HEK293 (cell line): ENCODE measurements around the gene ABCA3.

Experiments
- CTCF ChIA-PET: fragments of 350-600 bp; formaldehyde crosslinking; extraction: SDS; loops from one replicate; lab custom pipeline; 2021; ENCODE audit warnings: antibody characterized with exemption; lab: Yijun Ruan, JAX
- POLR2A ChIA-PET: fragments of 300-600 bp; formaldehyde crosslinking; extraction: SDS; loops from one replicate; lab custom pipeline; 2020; ENCODE audit warnings: antibody characterized with exemption, inconsistent platforms; lab: Yijun Ruan, JAX
- H3K27ac ChIP-seq: fragments of 200-500 bp; sonication (Bioruptor generic); 2 replicates; pipeline ENCODE4 v1.5.1; 2014; ENCODE audit warnings: low read depth, low read length, control low read depth, inconsistent platforms; ENCODE audit errors: extremely low read depth
- H3K36me3 ChIP-seq, 2 experiments: fragments of 200-500 bp in 1 of 2; sonication (Bioruptor generic) in 1 of 2; 1 replicate in 1 of 2; 2 replicates in 1 of 2; pipeline ENCODE4 v1.5.1; 2014 to 2017; ENCODE audit warnings: inconsistent platforms in 2 of 2, low read length in 2 of 2; ENCODE audit not compliant: control insufficient read depth in 2 of 2, insufficient read depth in 1 of 2
- H3K4me1 ChIP-seq: fragments of 200-500 bp; sonication (Bioruptor generic); 2 replicates; pipeline ENCODE4 v1.5.1; 2014; ENCODE audit warnings: mild to moderate bottlenecking, low read length, inconsistent platforms; ENCODE audit not compliant: control insufficient read depth, insufficient read depth
- H3K4me3 ChIP-seq: 2 replicates; pipeline ENCODE4 v1.5.1; 2011; ENCODE audit warnings: low read depth, mild to moderate bottlenecking, control low read depth, low read length, moderate library complexity
- H3K9me3 ChIP-seq: fragments of 200-500 bp; sonication (Bioruptor generic); 2 replicates; pipeline ENCODE4 v1.5.1; 2014; ENCODE audit warnings: low read depth, low read length, inconsistent platforms; ENCODE audit not compliant: control insufficient read depth, insufficient read depth
- GLI2 ChIP-seq: fragments of 450-650 bp; formaldehyde crosslinking; IDR thresholded peaks from 2 replicates; pipeline ENCODE4; 2017; ENCODE audit warnings: missing biosample characterization, missing genetic modification characterization, low read depth, borderline replicate concordance
- HOXC10 ChIP-seq: sonication (generic); formaldehyde crosslinking; IDR thresholded peaks from 2 replicates; pipeline ENCODE4 v1.8.1; 2023; ENCODE audit warnings: mild to moderate bottlenecking, missing genetic modification reagents
- IKZF3 ChIP-seq: fragments of 450-650 bp; IDR thresholded peaks from 2 replicates; pipeline ENCODE4 v1.5.0; 2018; ENCODE audit warnings: missing biosample characterization, mild to moderate bottlenecking, missing genetic modification characterization, moderate library complexity
- OSR2 ChIP-seq: fragments of 450-650 bp; formaldehyde crosslinking; IDR thresholded peaks from 2 replicates; pipeline ENCODE4 v1.5.1; 2016; ENCODE audit warnings: missing biosample characterization, missing genetic modification characterization
- SETDB1 ChIP-seq: IDR thresholded peaks from one replicate; pipeline ENCODE4 v1.6.1; 2017; ENCODE audit warnings: mild to moderate bottlenecking, low read length, moderate library complexity, mixed read lengths; ENCODE audit not compliant: insufficient read length
- YY2 ChIP-seq: fragments of 450-650 bp; formaldehyde crosslinking; IDR thresholded peaks from 2 replicates; pipeline ENCODE4 v1.5.1; 2016; ENCODE audit warnings: missing biosample characterization, missing genetic modification characterization
- ZBTB1 ChIP-seq: fragments of 450-650 bp; formaldehyde crosslinking; IDR thresholded peaks from 2 replicates; pipeline ENCODE4 v1.5.1; 2016; ENCODE audit warnings: missing biosample characterization, missing genetic modification characterization
- ZBTB7A ChIP-seq: fragments of 450-650 bp; formaldehyde crosslinking; IDR thresholded peaks from 2 replicates; pipeline ENCODE4 v1.5.1; 2016; ENCODE audit warnings: low read depth, missing biosample characterization, missing genetic modification characterization
- ZFP41 ChIP-seq: fragments of 450-650 bp; formaldehyde crosslinking; IDR thresholded peaks from 2 replicates; pipeline ENCODE4 v1.5.1; 2016; ENCODE audit warnings: missing biosample characterization, missing genetic modification characterization, borderline replicate concordance
- ZNF114 ChIP-seq: fragments of 450-650 bp; formaldehyde crosslinking; IDR thresholded peaks from 2 replicates; pipeline ENCODE4 v1.5.0; 2017; ENCODE audit warnings: missing biosample characterization, missing genetic modification characterization
- ZNF121 ChIP-seq: fragments of 450-650 bp; formaldehyde crosslinking; IDR thresholded peaks from 2 replicates; pipeline ENCODE4 v1.5.1; 2016; ENCODE audit warnings: missing biosample characterization, missing genetic modification characterization
- ZNF221 ChIP-seq: fragments of 450-650 bp; formaldehyde crosslinking; IDR thresholded peaks from 2 replicates; pipeline ENCODE4 v1.5.1; 2017; ENCODE audit warnings: missing biosample characterization, missing genetic modification characterization, borderline replicate concordance
- ZNF341 ChIP-seq: fragments of 450-650 bp; formaldehyde crosslinking; IDR thresholded peaks from 2 replicates; pipeline ENCODE4; 2016; ENCODE audit warnings: low read depth, missing biosample characterization, missing genetic modification characterization
- ZNF37A ChIP-seq: fragments of 450-650 bp; IDR thresholded peaks from 2 replicates; pipeline ENCODE4 v1.5.1; 2018; ENCODE audit warnings: missing biosample characterization, missing genetic modification characterization
- ZNF433 ChIP-seq: fragments of 450-650 bp; formaldehyde crosslinking; IDR thresholded peaks from 2 replicates; pipeline ENCODE4 v1.5.1; 2016; ENCODE audit warnings: missing biosample characterization, missing genetic modification characterization, low read depth
- ZNF624 ChIP-seq: fragments of 450-650 bp; formaldehyde crosslinking; IDR thresholded peaks from 2 replicates; pipeline ENCODE4 v1.5.1; 2017; ENCODE audit warnings: missing biosample characterization, missing genetic modification characterization
- ZNF629 ChIP-seq: fragments of 450-650 bp; formaldehyde crosslinking; IDR thresholded peaks from 2 replicates; pipeline ENCODE4 v1.5.1; 2017; ENCODE audit warnings: missing biosample characterization, missing genetic modification characterization
- TF ChIP-seq, protein P1 (sequence below): fragments of 450-650 bp; formaldehyde crosslinking; IDR thresholded peaks from 2 replicates; pipeline ENCODE4 v1.5.1; 2016; ENCODE audit warnings: missing biosample characterization, missing genetic modification characterization
- TF ChIP-seq, protein P2 (sequence below): fragments of 450-650 bp; formaldehyde crosslinking; IDR thresholded peaks from 2 replicates; pipeline ENCODE4 v1.5.1; 2016; ENCODE audit warnings: missing biosample characterization, missing genetic modification characterization
- TF ChIP-seq, protein P3 (sequence below): fragments of 450-650 bp; IDR thresholded peaks from 2 replicates; pipeline ENCODE4 v1.5.1; 2018; ENCODE audit warnings: missing biosample characterization, mild to moderate bottlenecking, missing genetic modification characterization
- TF ChIP-seq, protein P4 (sequence below): fragments of 450-650 bp; formaldehyde crosslinking; IDR thresholded peaks from 2 replicates; pipeline ENCODE4 v1.5.1; 2017; ENCODE audit warnings: missing biosample characterization, missing genetic modification characterization

Gene ABCA3

DNA sequence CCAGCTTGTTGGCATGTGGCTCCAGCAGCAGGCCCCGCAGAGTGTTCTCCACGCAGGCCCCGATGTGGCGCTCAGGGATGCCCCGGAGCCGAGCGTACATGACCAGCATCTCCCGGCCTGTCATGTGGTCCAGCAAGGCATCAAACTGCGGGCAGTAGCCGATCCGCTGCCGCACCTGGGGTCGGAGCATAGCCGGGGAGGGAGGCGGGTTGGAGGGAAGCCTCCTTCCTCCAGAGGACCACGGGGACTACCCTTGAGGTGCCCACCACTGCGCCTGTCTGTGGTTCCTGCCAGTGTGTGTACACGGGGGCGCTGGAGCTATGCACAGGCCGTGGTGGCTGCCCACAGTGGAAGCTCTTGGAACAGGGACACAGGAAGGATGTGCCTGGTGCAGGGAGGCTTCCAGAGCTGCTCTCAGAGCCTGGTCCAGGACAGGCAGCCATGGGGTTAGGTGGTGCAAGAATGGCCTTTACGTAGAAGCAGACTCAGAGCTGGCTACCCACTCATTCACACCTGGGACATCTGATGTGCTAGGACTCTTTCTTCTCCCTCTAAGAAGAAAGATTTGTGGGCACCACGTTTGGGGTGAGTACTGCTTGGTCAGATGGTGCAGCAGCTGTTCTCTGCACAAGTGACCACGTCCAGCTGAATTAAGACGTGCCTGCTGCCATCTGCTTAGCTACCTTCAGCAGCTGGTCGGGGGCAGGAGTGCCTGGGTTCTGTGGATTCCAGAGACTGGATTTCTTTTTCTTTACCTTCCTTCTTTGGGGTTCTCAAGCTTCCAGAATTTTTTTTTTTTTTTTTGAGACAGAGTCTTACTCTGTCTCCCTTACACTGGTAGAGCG is 61.4 kb downstream of the ABCA3 start:
- no peak overlapping the region for H3K27ac ChIP-seq
- ChIA-PET CTCF (interaction anchor here (0.6 to 1.4 kb wide), 3 partner anchors 222 to 275 kb away, joined by 3 to 6 read pairs (median 5); no protein-coding TSS in a partner anchor), POLR2A (interaction anchor here (0.7 to 1.3 kb wide), 3 partner anchors 11 to 85 kb away, joined by 3 to 6 read pairs (median 4); partner anchors contain the start of gene RNPS1)
- TF ChIP-seq, protein P1, sequence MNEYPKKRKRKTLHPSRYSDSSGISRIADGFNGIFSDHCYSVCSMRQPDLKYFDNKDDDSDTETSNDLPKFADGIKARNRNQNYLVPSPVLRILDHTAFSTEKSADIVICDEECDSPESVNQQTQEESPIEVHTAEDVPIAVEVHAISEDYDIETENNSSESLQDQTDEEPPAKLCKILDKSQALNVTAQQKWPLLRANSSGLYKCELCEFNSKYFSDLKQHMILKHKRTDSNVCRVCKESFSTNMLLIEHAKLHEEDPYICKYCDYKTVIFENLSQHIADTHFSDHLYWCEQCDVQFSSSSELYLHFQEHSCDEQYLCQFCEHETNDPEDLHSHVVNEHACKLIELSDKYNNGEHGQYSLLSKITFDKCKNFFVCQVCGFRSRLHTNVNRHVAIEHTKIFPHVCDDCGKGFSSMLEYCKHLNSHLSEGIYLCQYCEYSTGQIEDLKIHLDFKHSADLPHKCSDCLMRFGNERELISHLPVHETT, result no peak
- TF ChIP-seq ZNF37A (no peak), ZNF341 (tag by site-specific recombination) (no peak), ZBTB1 (tag by site-specific recombination) (no peak), OSR2 (tag by site-specific recombination) (no peak), ZBTB7A (tag by site-specific recombination) (no peak), ZNF624 (tag by site-specific recombination) (no peak), ZNF629 (tag by site-specific recombination) (no peak), ZNF433 (tag by site-specific recombination) (no peak), SETDB1 (no peak), YY2 (no peak)
- H3K4me3 ChIP-seq, result no peak overlapping the region
- H3K9me3 ChIP-seq, result no peaks in the 10 kb centered on the region
- no peaks in the 10 kb centered on the region for H3K4me1 ChIP-seq
- peaks cover 0 to 21% of the 10 kb centered on the region in 2 experiments; a peak in 1 of 3 replicates for H3K36me3 ChIP-seq

DNA sequence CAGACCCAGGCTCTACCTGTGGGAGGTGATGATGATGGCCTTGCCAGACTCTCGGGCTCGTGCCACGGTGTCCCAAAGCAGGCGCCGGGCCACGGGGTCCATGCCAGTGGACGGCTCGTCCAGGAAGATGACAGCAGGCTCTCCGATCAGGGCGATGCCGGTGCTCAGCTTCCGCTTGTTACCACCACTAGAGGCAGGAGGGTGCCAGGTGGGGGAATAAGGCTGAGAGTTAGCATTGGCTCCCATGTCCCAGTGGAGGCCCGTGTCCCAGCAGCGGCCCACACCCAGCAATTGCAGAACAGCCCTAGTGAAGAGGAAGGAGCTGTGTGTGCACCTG is 62.3 kb downstream of the ABCA3 start:
- POLR2A ChIA-PET, result no interaction called here
- Histone ChIP-seq H3K9me3 (no peaks in the 10 kb centered on the region), H3K27ac (no peak overlapping the region), H3K36me3 (peaks cover 0 to 14% of the 10 kb centered on the region in 2 experiments; a peak in 1 of 3 replicates), H3K4me1 (no peaks in the 10 kb centered on the region), H3K4me3 (no peak overlapping the region)
- no peak for TF ChIP-seq GLI2
- no peak for TF ChIP-seq IKZF3 (tag by site-specific recombination)
- no peak for TF ChIP-seq ZNF121 (tag by site-specific recombination)
- TF ChIP-seq ZNF221 (tag by site-specific recombination), result no peak
- no peak for TF ChIP-seq HOXC10 (CRISPR knock-in tag)
- no peak for TF ChIP-seq ZFP41 (tag by site-specific recombination)
- no peak for TF ChIP-seq ZNF114 (tag by site-specific recombination)
- TF ChIP-seq, protein P2, sequence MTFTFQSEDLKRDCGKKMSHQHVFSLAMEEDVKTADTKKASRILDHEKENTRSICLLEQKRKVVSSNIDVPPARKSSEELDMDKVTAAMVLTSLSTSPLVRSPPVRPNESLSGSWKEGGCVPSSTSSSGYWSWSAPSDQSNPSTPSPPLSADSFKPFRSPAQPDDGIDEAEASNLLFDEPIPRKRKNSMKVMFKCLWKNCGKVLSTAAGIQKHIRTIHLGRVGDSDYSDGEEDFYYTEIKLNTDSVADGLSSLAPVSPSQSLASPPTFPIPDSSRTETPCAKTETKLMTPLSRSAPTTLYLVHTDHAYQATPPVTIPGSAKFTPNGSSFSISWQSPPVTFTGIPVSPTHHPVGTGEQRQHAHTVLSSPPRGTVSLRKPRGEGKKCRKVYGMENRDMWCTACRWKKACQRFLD (tag by site-specific recombination), result no peak
- TF ChIP-seq, protein P3, sequence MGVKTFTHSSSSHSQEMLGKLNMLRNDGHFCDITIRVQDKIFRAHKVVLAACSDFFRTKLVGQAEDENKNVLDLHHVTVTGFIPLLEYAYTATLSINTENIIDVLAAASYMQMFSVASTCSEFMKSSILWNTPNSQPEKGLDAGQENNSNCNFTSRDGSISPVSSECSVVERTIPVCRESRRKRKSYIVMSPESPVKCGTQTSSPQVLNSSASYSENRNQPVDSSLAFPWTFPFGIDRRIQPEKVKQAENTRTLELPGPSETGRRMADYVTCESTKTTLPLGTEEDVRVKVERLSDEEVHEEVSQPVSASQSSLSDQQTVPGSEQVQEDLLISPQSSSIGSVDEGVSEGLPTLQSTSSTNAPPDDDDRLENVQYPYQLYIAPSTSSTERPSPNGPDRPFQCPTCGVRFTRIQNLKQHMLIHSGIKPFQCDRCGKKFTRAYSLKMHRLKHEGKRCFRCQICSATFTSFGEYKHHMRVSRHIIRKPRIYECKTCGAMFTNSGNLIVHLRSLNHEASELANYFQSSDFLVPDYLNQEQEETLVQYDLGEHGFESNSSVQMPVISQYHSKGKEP (tag by site-specific recombination), result no peak
- TF ChIP-seq, protein P4, sequence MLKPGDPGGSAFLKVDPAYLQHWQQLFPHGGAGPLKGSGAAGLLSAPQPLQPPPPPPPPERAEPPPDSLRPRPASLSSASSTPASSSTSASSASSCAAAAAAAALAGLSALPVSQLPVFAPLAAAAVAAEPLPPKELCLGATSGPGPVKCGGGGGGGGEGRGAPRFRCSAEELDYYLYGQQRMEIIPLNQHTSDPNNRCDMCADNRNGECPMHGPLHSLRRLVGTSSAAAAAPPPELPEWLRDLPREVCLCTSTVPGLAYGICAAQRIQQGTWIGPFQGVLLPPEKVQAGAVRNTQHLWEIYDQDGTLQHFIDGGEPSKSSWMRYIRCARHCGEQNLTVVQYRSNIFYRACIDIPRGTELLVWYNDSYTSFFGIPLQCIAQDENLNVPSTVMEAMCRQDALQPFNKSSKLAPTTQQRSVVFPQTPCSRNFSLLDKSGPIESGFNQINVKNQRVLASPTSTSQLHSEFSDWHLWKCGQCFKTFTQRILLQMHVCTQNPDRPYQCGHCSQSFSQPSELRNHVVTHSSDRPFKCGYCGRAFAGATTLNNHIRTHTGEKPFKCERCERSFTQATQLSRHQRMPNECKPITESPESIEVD (tag by site-specific recombination), result no peak
- CTCF ChIA-PET, result interaction anchor here (0.6 to 0.8 kb wide), 2 partner anchors 19 to 261 kb away, joined by 3 to 5 read pairs; no protein-coding TSS in a partner anchor
